HepG2 (cell line): ENCODE measurements around the gene SIM1. TPM values are rescaled to one million over a fixed set of nuclear protein-coding genes. Genes with fewer than 3 reads are reported as not detected.

Experiments used
- ATAC-seq: fragments of 200-7000 bp; cut with Tn5 transposase; 3 replicates; pipeline ENCODE4 v1.9.1; 2020; ENCODE audit warnings: mild to moderate bottlenecking, moderate library complexity
- BruUV-seq: library from RNA; stranded (reverse); fragments of 400-500 nt; replicated peaks from 2 replicates; lab custom pipeline; 2021; lab: Mats Ljungman, UMichigan
- CTCF ChIA-PET: fragments of 300-600 bp; formaldehyde crosslinking; extraction: SDS; loops from one replicate; lab custom pipeline; 2021; ENCODE audit warnings: low total read pairs, inconsistent platforms, low intra/inter-chr PET ratio; lab: Yijun Ruan, JAX
- POLR2A ChIA-PET: fragments of 350-600 bp; sonication (Branson Sonifier 250); formaldehyde crosslinking; loops from one replicate; lab custom pipeline; 2020; ENCODE audit warnings: antibody characterized with exemption, inconsistent platforms; lab: Yijun Ruan, JAX
- DNase-seq: peaks from one replicate; pipeline ENCODE4 v3.0.0-alpha.2; 2015; ENCODE audit warnings: low spot score
- FAIRE-seq: peaks from 3 replicates; lab custom pipeline; 2011; peaks lifted over from hg19 to GRCh38; lab: Jason Lieb, UNC
- H2AFZ ChIP-seq: one replicate; pipeline ENCODE4 v1.6.1; 2011; ENCODE audit warnings: low read length, inconsistent platforms
- H3K27ac ChIP-seq: fragments of 300-600 bp; 3 replicates; pipeline ENCODE4 v1.8.0; 2011; ENCODE audit warnings: mixed run types, mild to moderate bottlenecking, mixed read lengths, low read length, inconsistent platforms; ENCODE audit not compliant: insufficient read depth; ENCODE audit errors: extremely low read length
- H3K27me3 ChIP-seq, 2 experiments: fragments of 200-600 bp in 1 of 2; 2 replicates in 1 of 2; 3 replicates in 1 of 2; pipeline versions ENCODE4 v1.6.0 to v1.8.0; 2011; ENCODE audit warnings: low read length in 2 of 2, mild to moderate bottlenecking in 2 of 2, moderate library complexity in 2 of 2, inconsistent platforms in 1 of 2; ENCODE audit not compliant: insufficient read depth in 2 of 2, control insufficient read depth in 1 of 2
- H3K36me3 ChIP-seq, 2 experiments: fragments of 200-600 bp in 1 of 2; replicated peaks in 1 of 2; 2 replicates in 1 of 2; 3 replicates in 1 of 2; pipeline versions ENCODE4 v1.5.1 to v1.8.0; 2011; ENCODE audit warnings: low read length in 2 of 2, inconsistent platforms in 1 of 2; ENCODE audit not compliant: insufficient read depth in 2 of 2, control insufficient read depth in 1 of 2
- H3K4me1 ChIP-seq: 2 replicates; pipeline ENCODE4 v1.5.1; 2012; ENCODE audit warnings: low read length, inconsistent platforms; ENCODE audit not compliant: insufficient read depth
- H3K4me2 ChIP-seq: 2 replicates; pipeline ENCODE4 v1.6.0; 2011; ENCODE audit warnings: low read depth, low read length, inconsistent platforms
- H3K4me3 ChIP-seq, 3 experiments: fragments of 200-600 bp in 1 of 3; sonication (generic), shearing (Covaris generic) in 1 of 3; replicated peaks in 1 of 3; 2 replicates each; pipeline ENCODE4 v1.5.1; 2011 to 2016; ENCODE audit warnings: low read length in 3 of 3, inconsistent platforms in 2 of 3, low read depth in 2 of 3, mild to moderate bottlenecking in 2 of 3, control low read depth in 1 of 3, mixed read lengths in 1 of 3; ENCODE audit not compliant: insufficient read depth in 1 of 3
- H3K79me2 ChIP-seq: one replicate; pipeline ENCODE4 v1.6.1; 2011; ENCODE audit warnings: low read length, inconsistent platforms; ENCODE audit not compliant: insufficient read depth
- H3K9ac ChIP-seq: 2 replicates; pipeline ENCODE4 v1.6.0; 2011; ENCODE audit warnings: mild to moderate bottlenecking, low read depth, low read length, inconsistent platforms; ENCODE audit not compliant: insufficient read depth
- H3K9me3 ChIP-seq: 2 replicates; pipeline ENCODE4 v1.5.1; 2012; ENCODE audit warnings: mild to moderate bottlenecking, low read length
- H4K20me1 ChIP-seq: 2 replicates; pipeline ENCODE4 v1.6.0; 2011; ENCODE audit warnings: inconsistent platforms, mild to moderate bottlenecking, low read length, moderate library complexity; ENCODE audit not compliant: insufficient read depth
- BRCA1 ChIP-seq: sonication (generic); formaldehyde crosslinking; IDR thresholded peaks from 2 replicates; pipeline ENCODE4 v1.4.0; 2020; ENCODE audit warnings: missing genetic modification reagents
- HDAC2 ChIP-seq: sonication (generic); formaldehyde crosslinking; IDR thresholded peaks from 2 replicates; pipeline ENCODE4 v1.4.0; 2020; ENCODE audit warnings: missing genetic modification reagents
- MEIS1 ChIP-seq: sonication (generic); formaldehyde crosslinking; IDR thresholded peaks from 2 replicates; pipeline ENCODE4 v1.9.0; 2021; ENCODE audit warnings: mild to moderate bottlenecking, missing genetic modification reagents, moderate library complexity, borderline replicate concordance
- NCOA5 ChIP-seq: sonication (generic); formaldehyde crosslinking; IDR thresholded peaks from 2 replicates; pipeline ENCODE4 v1.4.0; 2020; ENCODE audit warnings: missing genetic modification reagents
- NFATC3 ChIP-seq: sonication (generic); formaldehyde crosslinking; IDR thresholded peaks from 2 replicates; pipeline ENCODE4 v1.5.1; 2020; ENCODE audit warnings: mild to moderate bottlenecking, missing genetic modification reagents
- RFX3 ChIP-seq: IDR thresholded peaks from 2 replicates; pipeline ENCODE4 v1.6.1; 2016; ENCODE audit warnings: missing biosample characterization, missing genetic modification reagents
- SMARCE1 ChIP-seq: fragments of 450-650 bp; IDR thresholded peaks from 2 replicates; pipeline ENCODE4 v1.6.1; 2017; ENCODE audit warnings: borderline replicate concordance
- SP2 ChIP-seq: sonication (generic); formaldehyde crosslinking; IDR thresholded peaks from 2 replicates; pipeline ENCODE4 v1.5.1; 2020; ENCODE audit warnings: mild to moderate bottlenecking, missing genetic modification reagents
- ZFX ChIP-seq: sonication (generic); formaldehyde crosslinking; IDR thresholded peaks from 2 replicates; pipeline ENCODE4 v1.4.0; 2020; ENCODE audit warnings: mild to moderate bottlenecking, low read depth, missing genetic modification reagents, moderate library complexity
- ZKSCAN1 ChIP-seq: fragments of 150-350 bp; IDR thresholded peaks from 2 replicates; pipeline ENCODE4 v1.6.1; 2014; ENCODE audit warnings: low read length
- ZNF10 ChIP-seq: sonication (generic); formaldehyde crosslinking; IDR thresholded peaks from 2 replicates; pipeline ENCODE4 v1.4.0; 2020; ENCODE audit warnings: mild to moderate bottlenecking, low read depth, missing genetic modification reagents, borderline replicate concordance
- ZNF883 ChIP-seq: sonication (generic); formaldehyde crosslinking; IDR thresholded peaks from 2 replicates; pipeline ENCODE4 v1.5.1; 2020; ENCODE audit warnings: mild to moderate bottlenecking, missing genetic modification reagents; ENCODE audit errors: not compliant biosample characterization
- WGBS: methylation state at CpG from one replicate; pipeline ENCODE4 v1.1.6; 2017; ENCODE audit warnings: low lambda C conversion rate; 5-methylcytosine and 5-hydroxymethylcytosine counted together
- in situ Hi-C: cut with HindIII; loops from 2 replicates; pipeline ENCODE4 v1.10.0; 2017; ENCODE audit warnings: low pct_unique_long_range_greater_than_20kb; ENCODE audit not compliant: extremely low pct_ligation_motif_present
- intact Hi-C: fragments of 100-400 bp; cut with micrococcal nuclease; formaldehyde crosslinking; loops from one replicate; pipeline ENCODE4 v1.10.0; 2022; ENCODE audit not compliant: unreplicated experiment
- polyA plus RNA-seq, 8 experiments: library from polyadenylated mRNA; depleted of rRNA in 3 of 8; stranded (reverse) in 7 of 8; unstranded in 1 of 8; fragments of >200 nt; fragmentation: Illumina TruSeq in 4 of 8; extraction: Trizol in 4 of 8; gene quantifications; 2 replicates each; pipeline versions ENCODE4 v1.2.1 to v1.2.3, GENCODE V29; 2011 to 2016; ENCODE audit warnings: low read depth in 4 of 8, missing spikeins in 1 of 8, mixed read lengths in 1 of 8; ENCODE audit not compliant: insufficient read depth in 1 of 8
- total RNA-seq, 5 experiments: library from RNA; depleted of rRNA; stranded (reverse); fragments of >200 nt; fragmentation: Illumina TruSeq; extraction: Trizol; gene quantifications; 2 replicates each; pipeline ENCODE4 v1.2.3, GENCODE V29; 2016; ENCODE audit warnings: low read depth in 1 of 5
- TF ChIP-seq, protein P1 (sequence below): sonication (generic); formaldehyde crosslinking; IDR thresholded peaks from 2 replicates; pipeline ENCODE4 v1.5.0; 2020; ENCODE audit warnings: missing genetic modification reagents
- TF ChIP-seq, protein P2 (sequence below): IDR thresholded peaks from 2 replicates; pipeline ENCODE4 v1.6.1; 2016; ENCODE audit warnings: mild to moderate bottlenecking

SIM1 gene
- total and polyA plus RNA-seq, 2 of the 13 experiments (the other 11 are each of a cell fraction or from before 2014, with no cell fraction given), result not detected

DNA sequence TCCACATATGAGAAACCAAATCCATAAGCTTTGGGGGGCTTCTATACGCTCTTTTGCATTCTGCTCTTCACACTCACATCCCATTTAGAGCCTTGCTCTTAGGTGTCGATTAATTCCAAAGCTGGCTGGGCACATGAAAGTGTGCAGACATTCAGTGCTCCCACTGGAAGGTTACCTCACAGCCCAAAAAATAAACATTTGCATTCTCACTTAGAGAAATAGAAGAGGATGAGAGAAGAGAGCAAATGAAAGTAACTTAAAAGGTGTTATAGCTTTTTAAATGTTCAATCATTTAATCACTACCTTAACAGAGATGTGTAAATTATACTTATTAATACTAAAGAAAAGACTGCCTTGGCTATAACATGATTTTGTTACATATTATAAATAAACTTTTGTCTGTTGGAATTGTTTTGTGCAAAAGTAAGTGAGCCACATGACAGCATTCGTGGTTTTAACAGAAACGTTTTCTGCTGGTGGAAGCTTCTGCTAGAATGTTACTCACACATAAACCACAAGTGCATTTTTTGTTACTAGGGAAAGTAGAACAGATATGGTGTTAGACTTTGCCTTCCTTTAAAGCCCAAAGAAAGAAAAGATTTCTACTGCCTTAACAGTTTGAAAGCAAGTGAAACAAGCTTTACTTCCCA, 116.7 kb downstream of the SIM1 start:
- FAIRE-seq (no peak), DNase-seq (no peak), ATAC-seq (no peak)
- no peak overlapping the region for H2AFZ ChIP-seq
- H4K20me1 ChIP-seq, result no peaks in the 10 kb centered on the region
- WGBS, result 12% methylated on average over 4 of the region's 4 CpGs
- H3K4me1 ChIP-seq, result no peaks in the 10 kb centered on the region
- no peak overlapping the region for H3K4me2 ChIP-seq
- no peaks in the 10 kb centered on the region for H3K79me2 ChIP-seq
- H3K27ac ChIP-seq, result no peak overlapping the region
- H3K36me3 ChIP-seq, result no peaks in the 10 kb centered on the region
- H3K9me3 ChIP-seq, result no peaks in the 10 kb centered on the region
- CTCF ChIA-PET, result no interaction called here
- H3K27me3 ChIP-seq, result no peaks in the 10 kb centered on the region
- no TSS peak for BruUV-seq
- intact Hi-C loops, result no loop called here
- TF ChIP-seq MEIS1 (CRISPR knock-in tag) (no peak), SMARCE1 (no peak), ZNF883 (CRISPR knock-in tag) (no peak), RFX3 (CRISPR knock-in tag) (no peak), NFATC3 (CRISPR knock-in tag) (no peak), SP2 (no peak), ZKSCAN1 (no peak), NCOA5 (CRISPR knock-in tag) (no peak), BRCA1 (no peak), HDAC2 (no peak), ZFX (CRISPR knock-in tag) (no peak), ZNF10 (CRISPR knock-in tag) (no peak)
- TF ChIP-seq, protein P1, sequence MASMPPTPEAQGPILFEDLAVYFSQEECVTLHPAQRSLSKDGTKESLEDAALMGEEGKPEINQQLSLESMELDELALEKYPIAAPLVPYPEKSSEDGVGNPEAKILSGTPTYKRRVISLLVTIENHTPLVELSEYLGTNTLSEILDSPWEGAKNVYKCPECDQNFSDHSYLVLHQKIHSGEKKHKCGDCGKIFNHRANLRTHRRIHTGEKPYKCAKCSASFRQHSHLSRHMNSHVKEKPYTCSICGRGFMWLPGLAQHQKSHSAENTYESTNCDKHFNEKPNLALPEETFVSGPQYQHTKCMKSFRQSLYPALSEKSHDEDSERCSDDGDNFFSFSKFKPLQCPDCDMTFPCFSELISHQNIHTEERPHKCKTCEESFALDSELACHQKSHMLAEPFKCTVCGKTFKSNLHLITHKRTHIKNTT (CRISPR knock-in tag), result no peak
- TF ChIP-seq, protein P2, sequence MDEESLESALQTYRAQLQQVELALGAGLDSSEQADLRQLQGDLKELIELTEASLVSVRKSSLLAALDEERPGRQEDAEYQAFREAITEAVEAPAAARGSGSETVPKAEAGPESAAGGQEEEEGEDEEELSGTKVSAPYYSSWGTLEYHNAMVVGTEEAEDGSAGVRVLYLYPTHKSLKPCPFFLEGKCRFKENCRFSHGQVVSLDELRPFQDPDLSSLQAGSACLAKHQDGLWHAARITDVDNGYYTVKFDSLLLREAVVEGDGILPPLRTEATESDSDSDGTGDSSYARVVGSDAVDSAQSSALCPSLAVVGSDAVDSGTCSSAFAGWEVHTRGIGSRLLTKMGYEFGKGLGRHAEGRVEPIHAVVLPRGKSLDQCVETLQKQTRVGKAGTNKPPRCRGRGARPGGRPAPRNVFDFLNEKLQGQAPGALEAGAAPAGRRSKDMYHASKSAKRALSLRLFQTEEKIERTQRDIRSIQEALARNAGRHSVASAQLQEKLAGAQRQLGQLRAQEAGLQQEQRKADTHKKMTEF (CRISPR knock-in tag), result no peak
- in situ Hi-C loops, result no loop called here
- no peak overlapping the region for H3K4me3 ChIP-seq
- POLR2A ChIA-PET, result no interaction called here
- H3K9ac ChIP-seq, result no peak overlapping the region
